SK-N-MC (cell line): ENCODE results near the gene INPP5A.

Experiments
- EZH2 ChIP-seq: fragments of 200-600 bp; sonication (generic); IDR thresholded peaks from one replicate; pipeline ENCODE4 v1.6.1; 2017; ENCODE audit warnings: antibody characterized with exemption
- FOXP2 ChIP-seq: optimal IDR thresholded peaks from 2 replicates; pipeline ENCODE3; 2011; ENCODE audit warnings: mild to moderate bottlenecking, moderate library complexity; ENCODE audit not compliant: insufficient read depth; ENCODE audit errors: extremely low read length, control extremely low read depth
- POLR2AphosphoS5 ChIP-seq: IDR thresholded peaks from 2 replicates; pipeline ENCODE4 v1.6.1; 2012; ENCODE audit warnings: mild to moderate bottlenecking, low read depth, low read length, borderline replicate concordance

DNA sequence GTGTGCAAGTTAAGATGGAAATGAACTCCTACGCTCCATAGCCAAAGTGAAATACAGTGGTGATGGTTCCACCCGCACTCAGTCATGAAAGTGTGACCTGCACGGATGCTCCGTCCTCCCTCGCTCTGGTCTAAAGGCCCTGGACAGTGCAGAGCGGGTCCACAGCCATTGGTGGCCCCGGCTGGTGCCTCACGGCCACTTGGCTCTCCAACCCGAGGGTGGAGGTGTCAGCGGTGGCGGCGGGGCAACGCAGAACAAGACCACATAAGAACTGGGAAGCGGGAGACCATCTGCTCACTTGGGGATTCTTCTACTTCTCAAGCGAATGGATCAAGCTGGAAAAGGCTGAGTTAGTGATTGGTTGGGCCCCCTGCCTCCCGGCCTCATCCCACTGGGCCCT, 187.6 kb downstream of the INPP5A start:
- TF ChIP-seq EZH2, result no peak
- TF ChIP-seq POLR2AphosphoS5, result no peak
- TF ChIP-seq FOXP2, result no peak
